GM12873 (cell line): ENCODE results near the gene GAS2.

ENCODE experiments used
- TF ChIP-seq, protein P1 (sequence below): IDR thresholded peaks from 2 replicates; pipeline ENCODE4 v1.5.1; 2012; ENCODE audit warnings: low read depth, mild to moderate bottlenecking, moderate library complexity, low read length, control low read depth; ENCODE audit not compliant: insufficient read depth; ENCODE audit errors: missing control alignments

The GAS2 gene

GRCh38 chr11:22775248-22775647, 108.8 kb downstream of the GAS2 start:
- TF ChIP-seq, protein P1, sequence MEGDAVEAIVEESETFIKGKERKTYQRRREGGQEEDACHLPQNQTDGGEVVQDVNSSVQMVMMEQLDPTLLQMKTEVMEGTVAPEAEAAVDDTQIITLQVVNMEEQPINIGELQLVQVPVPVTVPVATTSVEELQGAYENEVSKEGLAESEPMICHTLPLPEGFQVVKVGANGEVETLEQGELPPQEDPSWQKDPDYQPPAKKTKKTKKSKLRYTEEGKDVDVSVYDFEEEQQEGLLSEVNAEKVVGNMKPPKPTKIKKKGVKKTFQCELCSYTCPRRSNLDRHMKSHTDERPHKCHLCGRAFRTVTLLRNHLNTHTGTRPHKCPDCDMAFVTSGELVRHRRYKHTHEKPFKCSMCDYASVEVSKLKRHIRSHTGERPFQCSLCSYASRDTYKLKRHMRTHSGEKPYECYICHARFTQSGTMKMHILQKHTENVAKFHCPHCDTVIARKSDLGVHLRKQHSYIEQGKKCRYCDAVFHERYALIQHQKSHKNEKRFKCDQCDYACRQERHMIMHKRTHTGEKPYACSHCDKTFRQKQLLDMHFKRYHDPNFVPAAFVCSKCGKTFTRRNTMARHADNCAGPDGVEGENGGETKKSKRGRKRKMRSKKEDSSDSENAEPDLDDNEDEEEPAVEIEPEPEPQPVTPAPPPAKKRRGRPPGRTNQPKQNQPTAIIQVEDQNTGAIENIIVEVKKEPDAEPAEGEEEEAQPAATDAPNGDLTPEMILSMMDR = no peak

GRCh38 chr11:22778642-22779041, 112.2 kb downstream of the GAS2 start:
- TF ChIP-seq, protein P1 = no peak

DNA sequence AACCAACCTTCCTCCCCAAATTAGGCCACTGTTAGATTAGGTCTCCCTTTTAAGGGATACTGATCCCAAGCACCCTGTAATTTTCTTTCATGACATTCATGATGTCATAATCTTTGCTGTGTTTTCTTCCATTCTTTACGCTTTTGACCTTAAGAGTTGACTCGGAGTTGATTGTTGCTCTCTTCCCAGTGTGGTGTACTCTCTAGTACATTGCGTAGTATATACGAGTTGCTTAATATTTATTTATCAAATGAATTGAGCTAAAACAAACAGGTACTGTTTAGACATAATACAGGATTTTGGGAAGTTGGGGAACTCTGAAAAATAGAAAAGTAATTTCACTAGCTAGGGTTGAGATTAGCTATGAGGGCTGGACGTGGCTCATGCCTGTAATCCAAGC, 113.4 kb downstream of the GAS2 start:
- TF ChIP-seq, protein P1 = no peak

DNA sequence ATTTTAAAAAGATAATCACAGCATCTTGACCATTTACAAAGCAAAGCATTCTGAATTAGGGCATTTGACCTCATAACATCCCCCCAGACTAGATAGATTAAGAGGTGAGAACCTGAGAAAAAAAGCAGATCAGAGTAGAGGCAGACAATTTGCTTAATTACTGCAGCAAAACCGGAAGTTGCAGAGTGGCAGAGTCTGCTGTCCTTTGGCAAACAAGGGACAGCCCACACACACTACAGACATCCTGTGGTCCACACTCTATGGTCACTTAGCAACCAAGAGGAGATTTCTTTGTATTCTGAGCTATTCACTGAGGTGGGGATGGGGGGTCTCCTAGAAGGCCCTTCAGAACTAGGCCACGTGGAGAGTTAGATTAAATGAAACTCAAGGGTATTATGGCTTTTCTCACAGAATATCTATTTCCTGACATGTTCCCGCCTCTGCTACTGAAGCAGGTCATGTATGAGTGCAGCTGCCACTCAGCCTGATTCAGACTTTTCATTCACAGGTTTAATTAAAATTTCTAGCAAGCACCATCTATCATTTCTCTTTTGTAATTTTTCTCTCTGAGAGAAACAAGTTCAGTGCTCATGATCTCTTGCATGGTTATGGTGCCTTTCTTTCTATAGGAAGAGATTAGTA, 114.7 kb downstream of the GAS2 start:
- TF ChIP-seq, protein P1 = no peak

DNA sequence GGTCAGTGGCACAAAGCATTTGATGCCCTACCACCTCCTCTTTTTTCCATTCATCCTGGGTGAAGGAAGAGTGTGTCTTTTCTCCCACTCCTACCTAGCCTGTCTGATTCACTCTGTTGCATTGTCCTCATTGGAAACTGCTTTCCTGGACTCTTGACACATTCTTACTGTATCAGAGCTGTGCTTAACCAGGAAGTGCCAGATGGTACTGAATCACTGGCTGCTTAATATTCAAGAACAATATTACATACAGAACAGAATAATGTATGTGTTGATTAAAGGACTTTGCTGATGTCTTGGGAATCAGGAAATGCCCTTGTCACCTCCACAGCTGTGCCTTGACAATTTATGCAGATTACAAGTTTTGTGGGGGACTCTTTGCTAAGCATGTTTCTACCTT, 118.8 kb downstream of the GAS2 start:
- TF ChIP-seq, protein P1 = no peak

DNA sequence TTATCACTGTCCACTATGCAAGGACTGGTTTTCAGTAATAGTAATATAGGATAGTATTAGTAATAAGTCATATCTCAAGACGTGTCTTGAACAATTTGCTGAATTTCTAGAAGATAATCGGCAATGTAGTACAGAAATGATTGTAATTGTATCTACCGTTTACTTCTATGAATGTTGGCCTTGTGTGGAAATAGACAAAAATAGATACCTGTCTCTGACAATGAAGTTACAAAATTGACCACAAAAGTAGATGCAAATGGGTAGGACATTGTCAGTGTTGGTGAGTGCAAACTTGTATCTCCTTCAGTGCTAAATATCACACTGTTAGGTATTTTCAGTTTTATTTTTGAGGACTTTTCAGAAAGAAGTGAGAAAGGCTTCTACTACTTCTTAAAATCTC, 120.1 kb downstream of the GAS2 start:
- TF ChIP-seq, protein P1 = no peak

DNA sequence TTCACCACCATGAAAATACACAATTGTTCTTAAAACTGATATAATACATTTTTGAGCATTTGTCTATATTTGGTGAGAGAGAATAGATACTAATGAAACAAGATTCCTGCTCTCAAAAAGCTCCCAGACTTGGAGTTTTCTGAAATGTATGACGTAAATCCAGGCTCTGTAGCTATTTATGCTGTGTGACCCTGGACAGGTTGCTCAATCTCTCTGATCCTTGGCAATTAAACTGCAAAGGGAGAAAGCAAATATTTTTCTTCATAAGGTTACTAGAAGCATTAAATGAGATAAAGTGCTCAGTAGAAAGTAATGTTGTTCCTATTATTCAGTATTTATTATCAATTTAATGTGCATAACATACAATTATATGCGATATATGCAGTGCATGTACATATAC, 120.6 kb downstream of the GAS2 start:
- TF ChIP-seq, protein P1 = no peak
